Testis (tissue), 3 donors: ENCODE results near the gene OAS1. TPM values are rescaled to one million over a fixed set of nuclear protein-coding genes. Genes with fewer than 3 reads are reported as not detected.

Experiments
- DNase-seq: peaks from one replicate; pipeline ENCODE4 v3.0.0-alpha.2; 2019
- H3K27ac ChIP-seq, 2 donors: fragments of 200-600 bp; sonication (generic); one replicate each; pipeline ENCODE4 v1.5.1; 2019
- H3K27me3 ChIP-seq: fragments of 200-600 bp; sonication (generic); one replicate; pipeline ENCODE4 v1.5.1; 2019
- H3K36me3 ChIP-seq: fragments of 200-600 bp; sonication (generic); one replicate; pipeline ENCODE4 v1.5.1; 2017; ENCODE audit warnings: low read depth; ENCODE audit errors: missing control alignments
- H3K4me1 ChIP-seq: fragments of 200-600 bp; sonication (generic); one replicate; pipeline ENCODE4 v1.5.1; 2019
- H3K4me3 ChIP-seq, 2 donors: fragments of 200-600 bp; sonication (generic); one replicate each; pipeline ENCODE4 v1.5.1; 2017 to 2019
- H3K9me3 ChIP-seq: fragments of 200-600 bp; sonication (generic); one replicate; pipeline ENCODE4 v1.5.1; 2017
- POLR2A ChIP-seq: fragments of 450-650 bp; IDR thresholded peaks from one replicate; pipeline ENCODE4 v1.6.1; 2017; ENCODE audit warnings: antibody characterized with exemption, mild to moderate bottlenecking, moderate library complexity
- WGBS, 2 donors: methylation state at CpG; one replicate each; pipeline ENCODE4 v1.1.5; 2018; 5-methylcytosine and 5-hydroxymethylcytosine counted together
- intact Hi-C: fragments of 100-400 bp; cut with DNase I; formaldehyde crosslinking; loops from one replicate; pipeline ENCODE4 v1.15.1; 2023; ENCODE audit warnings: low total_unique reads
- polyA plus RNA-seq: library from polyadenylated mRNA; stranded (reverse); fragments of 350-450 nt; fragmentation: Illumina TruSeq; extraction: RNeasy Lipid Tissue Mini Kit (QIAGEN cat#74804); gene quantifications from one replicate; pipeline ENCODE4 v1.2.3, GENCODE V29; 2014; ENCODE audit warnings: low read depth, low replicate concordance; ENCODE audit not compliant: insufficient read depth
- total RNA-seq, 2 donors: library from RNA; depleted of rRNA; stranded (reverse); fragments of >200 nt; gene quantifications; one replicate each; pipeline ENCODE4 v1.2.3, GENCODE V29; 2016
- TF ChIP-seq, protein P1 (sequence below), 3 experiments: fragments of 450-650 bp in 2 of 3; fragments of 200-600 bp in 1 of 3; sonication (generic) in 1 of 3; IDR thresholded peaks; one replicate each; pipeline ENCODE4 v1.5.1; 2016 to 2019; ENCODE audit warnings: antibody characterized with exemption in 3 of 3, mild to moderate bottlenecking in 2 of 3, moderate library complexity in 1 of 3

The OAS1 gene
- total and polyA plus RNA-seq, 3 donors from 2014 or later: 7.8 to 13.8 (median 13.7) TPM

DNA sequence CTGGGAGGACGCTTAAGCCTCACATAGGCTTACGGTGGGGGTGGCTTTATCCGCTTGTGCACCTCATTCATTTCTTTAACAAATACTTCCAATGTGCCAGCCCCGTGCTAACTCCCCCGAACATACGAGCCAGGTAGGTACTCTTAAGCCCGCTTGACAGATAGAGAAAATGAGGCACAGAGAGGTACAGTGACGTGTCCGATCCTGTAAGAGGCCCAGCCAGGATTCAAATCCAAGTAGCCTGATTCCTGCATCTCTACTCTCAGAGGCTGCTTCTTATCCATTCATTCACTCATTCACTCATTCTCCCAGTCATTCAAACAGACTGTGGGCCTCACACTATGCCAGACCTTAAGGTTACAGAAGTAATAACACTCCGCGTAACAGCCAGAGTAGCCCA lies 32.0 kb downstream of the OAS1 start:
- no peak for TF ChIP-seq POLR2A
- TF ChIP-seq, protein P1, sequence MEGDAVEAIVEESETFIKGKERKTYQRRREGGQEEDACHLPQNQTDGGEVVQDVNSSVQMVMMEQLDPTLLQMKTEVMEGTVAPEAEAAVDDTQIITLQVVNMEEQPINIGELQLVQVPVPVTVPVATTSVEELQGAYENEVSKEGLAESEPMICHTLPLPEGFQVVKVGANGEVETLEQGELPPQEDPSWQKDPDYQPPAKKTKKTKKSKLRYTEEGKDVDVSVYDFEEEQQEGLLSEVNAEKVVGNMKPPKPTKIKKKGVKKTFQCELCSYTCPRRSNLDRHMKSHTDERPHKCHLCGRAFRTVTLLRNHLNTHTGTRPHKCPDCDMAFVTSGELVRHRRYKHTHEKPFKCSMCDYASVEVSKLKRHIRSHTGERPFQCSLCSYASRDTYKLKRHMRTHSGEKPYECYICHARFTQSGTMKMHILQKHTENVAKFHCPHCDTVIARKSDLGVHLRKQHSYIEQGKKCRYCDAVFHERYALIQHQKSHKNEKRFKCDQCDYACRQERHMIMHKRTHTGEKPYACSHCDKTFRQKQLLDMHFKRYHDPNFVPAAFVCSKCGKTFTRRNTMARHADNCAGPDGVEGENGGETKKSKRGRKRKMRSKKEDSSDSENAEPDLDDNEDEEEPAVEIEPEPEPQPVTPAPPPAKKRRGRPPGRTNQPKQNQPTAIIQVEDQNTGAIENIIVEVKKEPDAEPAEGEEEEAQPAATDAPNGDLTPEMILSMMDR (IDR thresholded peaks at IDR 0.05): no peak
- no peaks in the 10 kb centered on the region for H3K36me3 ChIP-seq
- peak overlapping the region; percentile 68 to 72 for H3K4me3 ChIP-seq
- intact Hi-C loops: no loop called here
- 12 to 13% methylated on average over 10 to 11 of the region's 11 CpGs for WGBS, 2 donors
- H3K9me3 ChIP-seq: no peaks in the 10 kb centered on the region
- H3K27me3 ChIP-seq: no peaks in the 10 kb centered on the region
- H3K27ac ChIP-seq: peak overlapping the region in 1 of 2 donors; percentile 67
- peaks cover 12% of the 10 kb centered on the region for H3K4me1 ChIP-seq
- DNase-seq: no peak

- no peak for TF ChIP-seq POLR2A
- TF ChIP-seq, protein P1 (IDR thresholded peaks at IDR 0.05): no peak
- no peak for DNase-seq
- WGBS, 2 donors: 44 to 62% methylated on average over 7 of the region's 7 CpGs
- peaks cover 12% of the 10 kb centered on the region for H3K4me1 ChIP-seq
- H3K4me3 ChIP-seq: no peak overlapping the region
- H3K36me3 ChIP-seq: no peaks in the 10 kb centered on the region
- intact Hi-C loops: no loop called here
- H3K27ac ChIP-seq: no peak overlapping the region
- H3K27me3 ChIP-seq: no peaks in the 10 kb centered on the region
- no peaks in the 10 kb centered on the region for H3K9me3 ChIP-seq
Observed at GRCh38 chr12:112939761-112940381, 33.1 kb downstream of the OAS1 start.

- 86 to 92% methylated on average over 15 to 16 of the region's 16 CpGs for WGBS, 2 donors
- H3K9me3 ChIP-seq: no peaks in the 10 kb centered on the region
- H3K36me3 ChIP-seq: no peaks in the 10 kb centered on the region
- H3K27me3 ChIP-seq: no peaks in the 10 kb centered on the region
- no peak overlapping the region for H3K4me3 ChIP-seq
- intact Hi-C loops: no loop called here
- peaks cover 12% of the 10 kb centered on the region for H3K4me1 ChIP-seq
- TF ChIP-seq POLR2A: no peak
- TF ChIP-seq, protein P1 (IDR thresholded peaks at IDR 0.05): no peak
- H3K27ac ChIP-seq: no peak overlapping the region
- no peak for DNase-seq
Observed at GRCh38 chr12:112941528-112942335, 35.0 kb downstream of the OAS1 start.

- Histone ChIP-seq H3K27ac (no peak overlapping the region), H3K36me3 (no peaks in the 10 kb centered on the region), H3K27me3 (no peaks in the 10 kb centered on the region), H3K4me1 (peaks cover 12% of the 10 kb centered on the region), H3K4me3 (no peak overlapping the region), H3K9me3 (no peaks in the 10 kb centered on the region)
- DNase-seq: no peak
- no peak for TF ChIP-seq POLR2A
- TF ChIP-seq, protein P1 (IDR thresholded peaks at IDR 0.05): no peak
- intact Hi-C loops: no loop called here
- WGBS, 2 donors: 94 to 100% methylated on average over 1 of the region's 1 CpG
Observed at GRCh38 chr12:112942572-112942971, 35.8 kb downstream of the OAS1 start.
